ENCODE data around the gene POTEI.
"Not testable (repeated sequence)": the region's sequence is repeated elsewhere in the genome, so short reads cannot be mapped to it uniquely, and the experiment has no call there.

DNA sequence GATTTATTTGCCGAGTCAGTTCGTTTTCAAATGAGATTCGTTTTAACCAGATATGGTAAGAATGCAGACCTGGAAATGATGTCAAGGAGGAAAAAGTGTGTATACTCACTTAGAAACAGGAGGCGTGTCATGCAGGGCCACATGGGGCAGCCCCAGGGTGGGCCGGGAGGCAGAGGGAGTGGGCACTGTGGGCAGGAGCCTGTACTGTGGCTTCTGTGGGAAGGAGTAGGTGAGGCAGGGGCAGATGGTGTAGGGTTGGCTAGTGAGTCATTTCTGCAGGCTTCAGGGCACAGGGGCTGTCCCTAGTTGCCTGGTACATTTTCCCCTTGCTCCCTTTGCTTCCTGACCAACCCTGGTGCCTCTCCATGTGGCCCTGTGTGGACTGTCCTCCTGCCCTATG, 22.1 kb upstream of the POTEI start:
- TF ChIP-seq POLR2A (IDR thresholded peaks at IDR 0.05), result not testable (repeated sequence)
- TF ChIP-seq, protein P1, sequence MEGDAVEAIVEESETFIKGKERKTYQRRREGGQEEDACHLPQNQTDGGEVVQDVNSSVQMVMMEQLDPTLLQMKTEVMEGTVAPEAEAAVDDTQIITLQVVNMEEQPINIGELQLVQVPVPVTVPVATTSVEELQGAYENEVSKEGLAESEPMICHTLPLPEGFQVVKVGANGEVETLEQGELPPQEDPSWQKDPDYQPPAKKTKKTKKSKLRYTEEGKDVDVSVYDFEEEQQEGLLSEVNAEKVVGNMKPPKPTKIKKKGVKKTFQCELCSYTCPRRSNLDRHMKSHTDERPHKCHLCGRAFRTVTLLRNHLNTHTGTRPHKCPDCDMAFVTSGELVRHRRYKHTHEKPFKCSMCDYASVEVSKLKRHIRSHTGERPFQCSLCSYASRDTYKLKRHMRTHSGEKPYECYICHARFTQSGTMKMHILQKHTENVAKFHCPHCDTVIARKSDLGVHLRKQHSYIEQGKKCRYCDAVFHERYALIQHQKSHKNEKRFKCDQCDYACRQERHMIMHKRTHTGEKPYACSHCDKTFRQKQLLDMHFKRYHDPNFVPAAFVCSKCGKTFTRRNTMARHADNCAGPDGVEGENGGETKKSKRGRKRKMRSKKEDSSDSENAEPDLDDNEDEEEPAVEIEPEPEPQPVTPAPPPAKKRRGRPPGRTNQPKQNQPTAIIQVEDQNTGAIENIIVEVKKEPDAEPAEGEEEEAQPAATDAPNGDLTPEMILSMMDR (IDR thresholded peaks at IDR 0.05), result not testable (repeated sequence)

Measured in testis (tissue), 2 donors.